Articular chondrocyte of knee joint (primary cell): ENCODE measurements around the gene PROC. TPM values are rescaled to one million over a fixed set of nuclear protein-coding genes. Genes with fewer than 3 reads are reported as not detected.

Experiments used
- small RNA-seq: library from RNA; depleted of rRNA; stranded (forward); fragments of <200 nt; gene quantifications from one replicate; pipeline ENCODE3, GENCODE V24; 2012
- total RNA-seq: library from RNA; depleted of rRNA; stranded (reverse); fragments of >200 nt; gene quantifications from 2 replicates; pipeline ENCODE4 v1.2.3, GENCODE V29; 2012

PROC gene
- 0.11 TPM in 1 of 2 replicates, not detected in the other for total RNA-seq

DNA sequence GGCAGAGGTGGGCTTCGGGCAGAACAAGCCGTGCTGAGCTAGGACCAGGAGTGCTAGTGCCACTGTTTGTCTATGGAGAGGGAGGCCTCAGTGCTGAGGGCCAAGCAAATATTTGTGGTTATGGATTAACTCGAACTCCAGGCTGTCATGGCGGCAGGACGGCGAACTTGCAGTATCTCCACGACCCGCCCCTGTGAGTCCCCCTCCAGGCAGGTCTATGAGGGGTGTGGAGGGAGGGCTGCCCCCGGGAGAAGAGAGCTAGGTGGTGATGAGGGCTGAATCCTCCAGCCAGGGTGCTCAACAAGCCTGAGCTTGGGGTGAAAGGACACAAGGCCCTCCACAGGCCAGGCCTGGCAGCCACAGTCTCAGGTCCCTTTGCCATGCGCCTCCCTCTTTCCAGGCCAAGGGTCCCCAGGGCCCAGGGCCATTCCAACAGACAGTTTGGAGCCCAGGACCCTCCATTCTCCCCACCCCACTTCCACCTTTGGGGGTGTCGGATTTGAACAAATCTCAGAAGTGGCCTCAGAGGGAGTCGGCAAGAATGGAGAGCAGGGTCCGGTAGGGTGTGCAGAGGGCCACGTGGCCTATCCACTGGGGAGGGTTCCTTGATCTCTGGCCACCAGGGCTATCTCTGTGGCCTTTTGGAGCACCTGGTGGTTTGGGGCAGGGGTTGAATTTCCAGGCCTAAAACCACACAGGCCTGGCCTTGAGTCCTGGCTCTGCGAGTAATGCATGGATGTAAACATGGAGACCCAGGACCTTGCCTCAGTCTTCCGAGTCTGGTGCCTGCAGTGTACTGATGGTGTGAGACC, at the start of gene PROC:
Gene PROC (plus strand): TSS at position 128 of the 812 bp plus-strand sequence. CDS start 1,516 bp downstream, outside the sequence.

DNA sequence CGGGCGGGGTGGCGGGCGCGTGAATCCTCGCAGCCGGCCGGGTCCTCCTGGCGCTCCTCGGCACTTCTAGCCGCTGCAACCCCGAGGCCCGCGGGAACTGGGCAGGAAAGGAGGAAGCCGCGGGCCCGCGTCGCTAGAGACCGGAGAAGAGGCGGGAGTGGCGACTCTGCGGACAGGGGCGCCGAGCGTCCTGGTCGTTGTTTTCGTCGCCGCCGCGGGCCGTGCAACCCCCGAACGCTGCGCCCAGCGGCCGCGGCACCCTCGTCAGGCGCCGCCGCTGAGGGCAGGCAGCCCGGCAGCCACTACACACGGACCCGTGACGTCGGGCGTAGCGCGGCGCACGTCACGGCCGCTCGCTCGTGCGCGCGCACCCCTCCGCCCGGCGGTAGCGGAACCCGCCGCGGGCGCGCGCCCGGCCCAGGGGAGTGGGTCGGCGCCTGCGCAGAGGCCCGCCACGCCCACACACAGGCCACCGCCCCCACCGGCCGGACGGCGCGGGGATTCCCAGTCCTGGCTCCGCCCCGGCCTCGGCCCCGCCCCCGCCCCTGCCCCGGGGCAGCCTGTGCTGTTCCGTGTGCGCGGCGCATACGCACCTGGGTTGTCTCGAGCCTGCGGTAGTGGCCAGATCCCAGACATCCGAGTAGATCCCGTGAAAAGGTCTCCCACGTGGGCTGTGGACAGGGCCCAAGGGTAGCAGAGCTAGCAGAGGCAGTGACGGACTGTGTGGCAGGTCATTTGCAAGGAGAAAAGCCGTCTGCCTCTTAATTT, 30.4 kb upstream of the PROC start, which contains the start of gene MAP3K2:
Gene MAP3K2 (minus strand): TSS at position 321 of the 768 bp plus-strand sequence. CDS start 44,846 bp downstream, outside the sequence.

Small RNAs within 50 kb of the gene (small RNA-seq; reads per million reads assigned to genes)
- gene MIR4783 (not detected), gene RNU4-48P (not detected)

Other genes with a start within 250 kb of the PROC start
- 2.4 and 3.1 TPM in 2 replicates for gene CYP27C1, start 198.1 kb upstream of the PROC start, total RNA-seq
- 33.9 and 36.1 TPM in 2 replicates for gene ERCC3, start 124.3 kb upstream of the PROC start, total RNA-seq
- gene MAP3K2, start 30.5 kb upstream of the PROC start, total RNA-seq = 60.9 and 76.2 TPM in 2 replicates
- 39.1 and 40.0 TPM in 2 replicates for gene IWS1, start 108.1 kb downstream of the PROC start, total RNA-seq
- 0.11 and 0.13 TPM in 2 replicates for gene MYO7B, start 117.3 kb downstream of the PROC start, total RNA-seq
- not detected in 2 replicates for gene GPR17, start 227.7 kb downstream of the PROC start, total RNA-seq